Chondrocyte (in vitro differentiated cells): ENCODE data around the gene PHF23. TPM values are rescaled to one million over a fixed set of nuclear protein-coding genes. Genes with fewer than 3 reads are reported as not detected.

Experiments
- DNase-seq: peaks from one replicate; pipeline ENCODE4 v3.0.0; 2021; ENCODE audit warnings: mixed read lengths, low spot score
- H3K27ac Mint-ChIP-seq: one replicate; pipeline ENCODE4 v1.8.0; 2021; ENCODE audit warnings: mild to moderate bottlenecking, moderate library complexity, mixed read lengths; ENCODE audit not compliant: unreplicated experiment
- H3K27me3 Mint-ChIP-seq: 2 replicates; pipeline ENCODE4 v1.8.0; 2021; ENCODE audit warnings: low read depth, mixed read lengths
- H3K36me3 Mint-ChIP-seq: 2 replicates; pipeline ENCODE4 v1.8.0; 2021; ENCODE audit warnings: low read depth, mixed read lengths
- H3K4me1 Mint-ChIP-seq: 2 replicates; pipeline ENCODE4 v1.8.0; 2021; ENCODE audit warnings: low read depth, mild to moderate bottlenecking, mixed read lengths
- H3K4me3 Mint-ChIP-seq: one replicate; pipeline ENCODE4 v1.8.0; 2021; ENCODE audit warnings: mild to moderate bottlenecking, moderate library complexity, mixed read lengths; ENCODE audit not compliant: unreplicated experiment
- H3K9me3 Mint-ChIP-seq: 2 replicates; pipeline ENCODE4 v1.8.0; 2021; ENCODE audit warnings: low read depth, mixed read lengths
- total RNA-seq: library from RNA; stranded (reverse); gene quantifications from 3 replicates; pipeline ENCODE4 v1.2.1, GENCODE V29; 2021
- TF ChIP-seq, protein P1 (sequence below): fragments of 200-600 bp; sonication (generic); IDR thresholded peaks from 2 replicates; pipeline ENCODE4 v1.5.0; 2021; ENCODE audit warnings: antibody characterized with exemption, mild to moderate bottlenecking, moderate library complexity

Gene PHF23
- total RNA-seq, 1 donor from 2014 or later, result 49.5 TPM

DNA sequence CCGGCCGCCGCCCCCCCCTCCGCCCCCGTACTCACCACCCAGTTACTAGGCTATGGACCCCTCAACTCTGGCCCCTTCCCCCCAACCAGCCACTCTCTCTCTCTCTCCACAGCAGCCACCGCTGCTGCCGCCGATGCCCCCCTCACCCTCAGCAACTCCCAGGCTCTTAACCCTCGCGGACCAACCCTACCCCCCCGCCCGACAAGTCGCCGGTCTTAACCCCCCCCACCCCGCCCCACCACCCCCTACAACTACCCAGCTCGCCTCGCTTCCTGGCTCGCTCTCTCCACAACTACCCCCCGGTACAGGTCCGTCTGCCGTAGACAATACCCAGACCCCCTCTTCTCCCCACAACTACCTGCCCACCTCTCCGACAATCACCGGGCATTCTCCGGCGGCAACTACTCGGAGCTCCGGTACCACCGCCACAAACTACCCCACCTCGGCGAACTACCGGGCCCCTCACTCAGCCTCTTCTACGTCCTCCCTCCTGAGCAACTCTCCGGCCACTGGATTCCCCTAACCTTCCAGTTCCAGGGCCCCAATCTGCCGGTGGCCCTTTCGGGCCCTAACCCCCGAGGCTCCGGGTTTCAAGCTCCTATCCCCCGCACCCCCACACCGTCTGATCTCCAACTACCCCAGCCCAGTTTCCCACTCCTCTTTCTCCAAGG is 702 bp downstream of the PHF23 start:
- H3K36me3 Mint-ChIP-seq, result peaks cover 24% of the 10 kb centered on the region
- H3K27me3 Mint-ChIP-seq, result no peaks in the 10 kb centered on the region
- no peak for DNase-seq

GRCh38 chr17:7237761-7238419 is 1.4 kb downstream of the PHF23 start:
- H3K27ac Mint-ChIP-seq, result peak overlapping the region; percentile 96
- H3K36me3 Mint-ChIP-seq, result peaks cover 21% of the 10 kb centered on the region
- H3K4me3 Mint-ChIP-seq, result peak overlapping the region; percentile 93
- H3K9me3 Mint-ChIP-seq, result no peaks in the 10 kb centered on the region
- TF ChIP-seq, protein P1, sequence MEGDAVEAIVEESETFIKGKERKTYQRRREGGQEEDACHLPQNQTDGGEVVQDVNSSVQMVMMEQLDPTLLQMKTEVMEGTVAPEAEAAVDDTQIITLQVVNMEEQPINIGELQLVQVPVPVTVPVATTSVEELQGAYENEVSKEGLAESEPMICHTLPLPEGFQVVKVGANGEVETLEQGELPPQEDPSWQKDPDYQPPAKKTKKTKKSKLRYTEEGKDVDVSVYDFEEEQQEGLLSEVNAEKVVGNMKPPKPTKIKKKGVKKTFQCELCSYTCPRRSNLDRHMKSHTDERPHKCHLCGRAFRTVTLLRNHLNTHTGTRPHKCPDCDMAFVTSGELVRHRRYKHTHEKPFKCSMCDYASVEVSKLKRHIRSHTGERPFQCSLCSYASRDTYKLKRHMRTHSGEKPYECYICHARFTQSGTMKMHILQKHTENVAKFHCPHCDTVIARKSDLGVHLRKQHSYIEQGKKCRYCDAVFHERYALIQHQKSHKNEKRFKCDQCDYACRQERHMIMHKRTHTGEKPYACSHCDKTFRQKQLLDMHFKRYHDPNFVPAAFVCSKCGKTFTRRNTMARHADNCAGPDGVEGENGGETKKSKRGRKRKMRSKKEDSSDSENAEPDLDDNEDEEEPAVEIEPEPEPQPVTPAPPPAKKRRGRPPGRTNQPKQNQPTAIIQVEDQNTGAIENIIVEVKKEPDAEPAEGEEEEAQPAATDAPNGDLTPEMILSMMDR, result no peak
- no peak for DNase-seq
- no peaks in the 10 kb centered on the region for H3K27me3 Mint-ChIP-seq
- peaks cover 64% of the 10 kb centered on the region for H3K4me1 Mint-ChIP-seq

More for the DNA sequence above, 702 bp downstream of the PHF23 start:
- TF ChIP-seq, protein P1, result no peak
- peak overlapping the region; percentile 93 for H3K4me3 Mint-ChIP-seq
- peak overlapping the region; percentile 94 for H3K27ac Mint-ChIP-seq
- H3K9me3 Mint-ChIP-seq, result no peaks in the 10 kb centered on the region
- peaks cover 64% of the 10 kb centered on the region for H3K4me1 Mint-ChIP-seq

- Mint-ChIP-seq H3K36me3 (peaks cover 21% of the 10 kb centered on the region), H3K4me1 (peaks cover 68% of the 10 kb centered on the region), H3K27me3 (no peaks in the 10 kb centered on the region), H3K9me3 (no peaks in the 10 kb centered on the region), H3K4me3 (peak overlapping the region; percentile 93), H3K27ac (peak overlapping the region; percentile 96)
- no peak for DNase-seq
- TF ChIP-seq, protein P1, result no peak
Observed at GRCh38 chr17:7237266-7237760, 1.9 kb downstream of the PHF23 start.

DNA sequence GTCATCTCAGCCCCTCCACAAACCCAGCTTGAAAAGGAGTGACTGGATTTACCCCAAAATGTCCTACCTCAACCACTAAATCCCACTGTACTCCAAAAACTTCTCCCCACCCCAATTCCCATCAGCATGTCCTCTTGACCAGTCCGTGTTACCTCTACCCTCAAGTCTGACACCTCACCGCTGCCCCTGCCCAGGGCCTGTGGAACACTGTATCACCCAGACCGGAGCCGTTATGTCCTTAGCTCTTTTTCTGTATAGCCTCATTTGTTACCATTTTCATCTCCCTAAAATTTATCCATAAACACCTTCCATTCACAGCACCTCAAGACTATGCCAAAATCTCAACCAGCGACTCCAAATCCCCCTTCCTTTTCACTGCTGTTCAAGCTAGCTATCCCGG is 2.4 kb downstream of the PHF23 start:
- Mint-ChIP-seq H3K9me3 (no peaks in the 10 kb centered on the region), H3K4me3 (peak overlapping the region; percentile 93), H3K4me1 (peaks cover 70% of the 10 kb centered on the region), H3K27me3 (no peaks in the 10 kb centered on the region), H3K27ac (peak overlapping the region; percentile 96), H3K36me3 (peaks cover 21% of the 10 kb centered on the region)
- no peak for DNase-seq
- TF ChIP-seq, protein P1, result no peak
